ENCODE data around the gene PI16. TPM values are rescaled to one million over a fixed set of nuclear protein-coding genes. Genes with fewer than 3 reads are reported as not detected.

The PI16 gene
- total and polyA plus RNA-seq, 2 donors (not counting 3 experiments of a cell fraction or from before 2014, with no cell fraction given), result 0.14 TPM; not detected in 1

DNA sequence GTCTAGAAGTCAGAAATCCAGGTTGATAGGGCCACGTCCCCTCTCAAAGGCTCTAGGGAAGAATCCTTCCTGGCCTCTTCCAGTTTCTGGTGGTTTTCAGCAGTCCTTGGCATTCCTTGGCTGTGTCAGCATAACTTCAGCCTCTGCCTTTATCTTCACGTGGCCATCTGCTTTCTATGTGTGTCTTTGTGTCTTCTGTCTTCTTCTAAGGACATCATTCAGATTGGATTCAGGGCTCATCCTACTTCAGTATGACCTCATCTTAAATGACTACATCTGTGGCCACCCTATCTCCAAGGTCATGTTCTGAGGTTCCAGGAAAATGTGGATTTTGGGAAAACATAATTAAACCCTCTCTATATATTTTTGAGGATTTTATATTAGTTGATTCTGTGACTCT is 45.8 kb upstream of the PI16 start:
- no TSS peak for BruUV-seq (replicated peaks)
- Histone ChIP-seq H3K4me2 (ENCODE audit: insufficient read depth, low read length) (no peak overlapping the region), H3K36me3 (ENCODE audit: control insufficient read depth in 2 of 2, extremely low read depth in 1 of 2, insufficient read depth in 2 of 2, low read length in 2 of 2) (no peaks in the 10 kb centered on the region), H3K27me3 (ENCODE audit: control insufficient read depth in 2 of 2, insufficient read depth in 2 of 2, low read length in 2 of 2) (no peaks in the 10 kb centered on the region), H3K4me3 (replicated peaks in 1 of 3; ENCODE audit: insufficient read depth in 1 of 3, low read depth in 1 of 3, low read length in 3 of 3) (no peak overlapping the region), H2AFZ (ENCODE audit: low read depth, low read length) (no peak overlapping the region), H3K9me3 (replicated peaks; ENCODE audit: control insufficient read depth, insufficient read depth, low read length) (no peaks in the 10 kb centered on the region), H3K4me1 (ENCODE audit: control insufficient read depth, extremely low read depth, insufficient read depth, low read length) (peaks cover 8% of the 10 kb centered on the region), H3K9me1 (replicated peaks; ENCODE audit: control insufficient read depth, extremely low read depth, insufficient read depth, low read length) (no peaks in the 10 kb centered on the region), H3K27ac (ENCODE audit: insufficient read depth, low read depth, low read length) (no peak overlapping the region), H4K20me1 (replicated peaks; ENCODE audit: control insufficient read depth, extremely low read depth, insufficient read depth, low read length) (no peaks in the 10 kb centered on the region), H3K79me2 (ENCODE audit: control insufficient read depth, insufficient read depth, low read length) (no peaks in the 10 kb centered on the region), H3K9ac (replicated peaks; ENCODE audit: extremely low read depth, insufficient read depth, low read length) (no peak overlapping the region)
- DNase-seq (ENCODE audit: low read depth, low spot score) (no peak), FAIRE-seq (no peak)
- intact Hi-C loops (cut with micrococcal nuclease), result no loop called here
- ChIA-PET CTCF (interaction anchor here (1.2 kb wide), 1 partner anchor 57 kb away, joined by 3 read pairs; no protein-coding TSS in a partner anchor), POLR2A (no interaction called here)
- TF ChIP-seq FOS (IDR thresholded peaks at IDR 0.05; ENCODE audit: borderline replicate concordance, insufficient read depth, low read length), result no peak
- TF ChIP-seq POLR2AphosphoS5 (IDR thresholded peaks at IDR 0.05; ENCODE audit: insufficient read depth, low read depth, low read length), result no peak
- TF ChIP-seq, protein P1, sequence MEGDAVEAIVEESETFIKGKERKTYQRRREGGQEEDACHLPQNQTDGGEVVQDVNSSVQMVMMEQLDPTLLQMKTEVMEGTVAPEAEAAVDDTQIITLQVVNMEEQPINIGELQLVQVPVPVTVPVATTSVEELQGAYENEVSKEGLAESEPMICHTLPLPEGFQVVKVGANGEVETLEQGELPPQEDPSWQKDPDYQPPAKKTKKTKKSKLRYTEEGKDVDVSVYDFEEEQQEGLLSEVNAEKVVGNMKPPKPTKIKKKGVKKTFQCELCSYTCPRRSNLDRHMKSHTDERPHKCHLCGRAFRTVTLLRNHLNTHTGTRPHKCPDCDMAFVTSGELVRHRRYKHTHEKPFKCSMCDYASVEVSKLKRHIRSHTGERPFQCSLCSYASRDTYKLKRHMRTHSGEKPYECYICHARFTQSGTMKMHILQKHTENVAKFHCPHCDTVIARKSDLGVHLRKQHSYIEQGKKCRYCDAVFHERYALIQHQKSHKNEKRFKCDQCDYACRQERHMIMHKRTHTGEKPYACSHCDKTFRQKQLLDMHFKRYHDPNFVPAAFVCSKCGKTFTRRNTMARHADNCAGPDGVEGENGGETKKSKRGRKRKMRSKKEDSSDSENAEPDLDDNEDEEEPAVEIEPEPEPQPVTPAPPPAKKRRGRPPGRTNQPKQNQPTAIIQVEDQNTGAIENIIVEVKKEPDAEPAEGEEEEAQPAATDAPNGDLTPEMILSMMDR (IDR thresholded peaks at IDR 0.05; ENCODE audit: extremely low read depth in 1 of 2, insufficient read depth in 1 of 2, low read depth in 1 of 2, low read length in 2 of 2), result no peak
- TF ChIP-seq EZH2 (IDR thresholded peaks at IDR 0.05; ENCODE audit: borderline replicate concordance, low read depth, low read length, severe bottlenecking), result no peak
- TF ChIP-seq, protein P2, sequence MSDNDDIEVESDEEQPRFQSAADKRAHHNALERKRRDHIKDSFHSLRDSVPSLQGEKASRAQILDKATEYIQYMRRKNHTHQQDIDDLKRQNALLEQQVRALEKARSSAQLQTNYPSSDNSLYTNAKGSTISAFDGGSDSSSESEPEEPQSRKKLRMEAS (IDR thresholded peaks at IDR 0.05; ENCODE audit: insufficient read depth, insufficient read length), result no peak
- no peak for TF ChIP-seq MYC (IDR thresholded peaks at IDR 0.05; ENCODE audit: low read depth, low read length)
- no peak for TF ChIP-seq GATA2 (IDR thresholded peaks at IDR 0.05; ENCODE audit: insufficient read depth, insufficient read length, low read depth, low read length)
- TF ChIP-seq JUN (IDR thresholded peaks at IDR 0.05; ENCODE audit: borderline replicate concordance, insufficient read depth, insufficient read length, low read depth), result no peak
- no peak for TF ChIP-seq POLR2A (IDR thresholded peaks at IDR 0.05; ENCODE audit: low read depth, low read length)
- dilution Hi-C loops (cut with MboI; ENCODE audit: extremely low pct_ligation_motif_present, low sequenced_read_pairs), result no loop called here
